ENCODE data around the gene JADE2. TPM values are rescaled to one million over a fixed set of nuclear protein-coding genes. Genes with fewer than 3 reads are reported as not detected.

JADE2 gene
- total RNA-seq, 4 donors from 2014 or later, result 46.0 to 113 (median 89.2) TPM

DNA sequence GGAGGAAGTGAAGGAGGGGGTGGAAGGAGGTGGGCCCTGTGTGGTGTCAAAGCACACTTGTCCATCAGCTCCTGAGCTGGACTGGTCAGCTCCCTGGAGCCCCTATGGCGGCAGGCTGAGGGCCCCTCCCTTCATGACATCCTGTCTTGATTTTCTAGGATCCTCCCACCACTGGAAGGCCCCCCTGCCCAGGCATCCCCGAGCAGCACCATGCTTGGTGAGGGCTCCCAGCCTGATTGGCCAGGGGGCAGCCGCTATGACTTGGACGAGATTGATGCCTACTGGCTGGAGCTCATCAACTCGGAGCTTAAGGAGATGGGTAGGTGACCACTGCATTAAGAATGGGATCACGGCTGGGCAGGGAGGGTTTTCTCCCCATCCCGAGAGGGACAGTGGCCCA is 34.2 kb downstream of the JADE2 start:
- Histone ChIP-seq H3K9me3 (no peaks in the 10 kb centered on the region), H3K4me3 (no peak overlapping the region), H3K4me1 (peaks cover 0 to 43% (median 20%) of the 10 kb centered on the region in 3 donors), H3K27ac (no peak overlapping the region), H3K36me3 (peaks cover 0 to 79% of the 10 kb centered on the region in 2 donors), H3K27me3 (no peaks in the 10 kb centered on the region)
- no peak for ATAC-seq
- TF ChIP-seq CTCF (IDR thresholded peaks at IDR 0.05) (no peak), POLR2A (IDR thresholded peaks at IDR 0.05) (no peak), EP300 (IDR thresholded peaks at IDR 0.05) (no peak), POLR2AphosphoS5 (IDR thresholded peaks at IDR 0.05) (no peak)
- whole genome bisulfite sequencing, 2 donors (ENCODE audit: low coverage in 1 of 2), result 100% methylated on average over 1 of the region's 7 CpGs; no CpG with 5 or more reads in 1 of the 2 donors

GRCh38 chr5:134560698-134561097 is 35.2 kb downstream of the JADE2 start:
- ATAC-seq, result no peak
- peaks cover 0 to 79% of the 10 kb centered on the region in 2 donors for H3K36me3 ChIP-seq
- no peaks in the 10 kb centered on the region for H3K9me3 ChIP-seq
- no peak overlapping the region for H3K27ac ChIP-seq
- H3K4me1 ChIP-seq, result peaks cover 0 to 33% (median 10%) of the 10 kb centered on the region in 3 donors
- 80 to 91% methylated on average over 1 to 15 of the region's 15 CpGs for WGBS, 2 donors (ENCODE audit: low coverage in 1 of 2)
- H3K27me3 ChIP-seq, result no peaks in the 10 kb centered on the region
- H3K4me3 ChIP-seq, result no peak overlapping the region
- TF ChIP-seq POLR2AphosphoS5 (IDR thresholded peaks at IDR 0.05) (no peak), POLR2A (IDR thresholded peaks at IDR 0.05) (no peak), CTCF (IDR thresholded peaks at IDR 0.05) (no peak), EP300 (IDR thresholded peaks at IDR 0.05) (no peak)

DNA sequence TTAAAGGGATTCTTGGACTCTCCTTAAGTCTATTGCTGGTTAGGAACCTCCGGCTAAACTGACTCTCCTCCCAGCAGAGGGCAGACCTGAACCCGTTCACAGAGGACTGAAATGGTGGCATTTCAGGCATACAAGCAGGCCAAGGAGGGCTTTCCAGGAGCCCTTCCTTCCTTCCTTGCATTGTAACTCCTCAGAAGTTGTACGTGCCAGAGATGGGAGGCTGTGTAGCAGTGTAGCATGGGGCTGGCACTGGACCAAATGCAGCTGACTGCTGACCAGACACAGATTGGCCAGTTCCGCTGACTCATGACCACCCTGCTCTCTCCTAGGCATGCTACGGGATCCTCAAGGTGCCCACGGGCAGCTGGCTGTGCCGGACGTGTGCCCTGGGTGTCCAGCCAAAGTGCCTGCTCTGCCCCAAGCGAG is 36.4 kb downstream of the JADE2 start:
- Histone ChIP-seq H3K36me3 (peaks cover 0 to 85% of the 10 kb centered on the region in 2 donors), H3K27me3 (no peaks in the 10 kb centered on the region), H3K9me3 (no peaks in the 10 kb centered on the region), H3K4me1 (peaks cover 0 to 35% (median 5%) of the 10 kb centered on the region in 3 donors), H3K4me3 (no peak overlapping the region), H3K27ac (peak overlapping the region in 2 of 4 donors; percentile 0 to 19)
- WGBS, 2 donors (ENCODE audit: low coverage in 1 of 2), result 0% methylated on average over 1 of the region's 9 CpGs; no CpG with 5 or more reads in 1 of the 2 donors
- TF ChIP-seq CTCF (IDR thresholded peaks at IDR 0.05), result peak in 1 of 4 experiments; percentile 37
- TF ChIP-seq POLR2A (IDR thresholded peaks at IDR 0.05), result no peak
- peak; percentile 46 for ATAC-seq

DNA sequence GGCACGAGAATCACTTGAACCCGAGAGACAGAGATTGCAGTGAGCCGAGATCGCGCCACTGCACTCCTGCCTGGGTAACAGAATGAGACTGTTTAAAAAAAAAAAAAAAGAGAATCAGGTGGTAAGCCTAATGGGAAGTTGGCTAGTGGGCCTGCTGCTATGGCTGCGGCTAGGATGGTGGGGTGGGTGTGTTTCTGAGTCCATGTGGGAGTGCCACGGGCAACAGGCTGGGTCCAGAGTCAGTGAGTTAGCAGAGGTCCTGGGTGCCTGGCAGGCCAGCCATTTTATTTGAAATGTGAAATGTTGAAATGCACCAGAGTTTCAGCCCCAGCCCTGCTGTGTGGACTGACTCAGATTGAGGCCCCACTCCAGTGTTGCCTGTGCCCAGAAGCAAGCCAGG is 37.8 kb downstream of the JADE2 start:
- TF ChIP-seq POLR2AphosphoS5 (IDR thresholded peaks at IDR 0.05) (no peak), POLR2A (IDR thresholded peaks at IDR 0.05) (no peak)
- 93 to 100% methylated on average over 4 to 7 of the region's 7 CpGs for WGBS, 2 donors (ENCODE audit: low coverage in 1 of 2)
- Histone ChIP-seq H3K36me3 (peaks cover 0 to 99% of the 10 kb centered on the region in 2 donors), H3K27ac (no peak overlapping the region), H3K4me3 (no peak overlapping the region), H3K27me3 (no peaks in the 10 kb centered on the region), H3K9me3 (no peaks in the 10 kb centered on the region), H3K4me1 (peaks cover 0 to 48% (median 15%) of the 10 kb centered on the region in 3 donors)
- ATAC-seq, result no peak

- peaks cover 0 to 100% of the 10 kb centered on the region in 2 donors for H3K36me3 ChIP-seq
- WGBS, 2 donors (ENCODE audit: low coverage in 1 of 2), result 61 to 62% methylated on average over 3 to 5 of the region's 5 CpGs
- H3K4me3 ChIP-seq, result no peak overlapping the region
- TF ChIP-seq CTCF (IDR thresholded peaks at IDR 0.05), result no peak
- TF ChIP-seq POLR2AphosphoS5 (IDR thresholded peaks at IDR 0.05), result no peak
- TF ChIP-seq POLR2A (IDR thresholded peaks at IDR 0.05), result no peak
- TF ChIP-seq EP300 (IDR thresholded peaks at IDR 0.05), result no peak
- no peaks in the 10 kb centered on the region for H3K27me3 ChIP-seq
- H3K4me1 ChIP-seq, result peaks cover 4 to 56% (median 22%) of the 10 kb centered on the region in 3 donors
- H3K27ac ChIP-seq, result no peak overlapping the region
- H3K9me3 ChIP-seq, result no peaks in the 10 kb centered on the region
- no peak for ATAC-seq
These were observed 38.5 kb downstream of the JADE2 start for GRCh38 chr5:134563962-134564361.

All from gastroesophageal sphincter (tissue), 4 donors.